WTC11 (cell line): ENCODE measurements around the gene SH2B3. TPM values are rescaled to one million over a fixed set of nuclear protein-coding genes. Genes with fewer than 3 reads are reported as not detected.

ENCODE experiments used
- ATAC-seq: fragments of 200-7000 bp; cut with Tn5 transposase; 2 replicates; pipeline ENCODE4 v1.10.0; 2021; ENCODE audit warnings: mild to moderate bottlenecking, moderate library complexity
- CTCF ChIA-PET: fragments of 300-600 bp; sonication (Branson Sonifier 250); formaldehyde crosslinking; loops from one replicate; lab custom pipeline; 2021; ENCODE audit warnings: antibody characterized with exemption; lab: Charles Lee
- POLR2A ChIA-PET: fragments of 350-600 bp; sonication (Branson Sonifier 250); formaldehyde crosslinking; loops from one replicate; lab custom pipeline; 2021; ENCODE audit warnings: antibody characterized with exemption; lab: Charles Lee
- DNase-seq: peaks from one replicate; pipeline ENCODE4 v3.0.0; 2021; ENCODE audit warnings: low spot score
- H3K27ac Mint-ChIP-seq: 2 replicates; pipeline ENCODE4 v1.8.0; 2021; ENCODE audit warnings: mixed read lengths
- H3K27me3 Mint-ChIP-seq: 2 replicates; pipeline ENCODE4 v1.8.0; 2021; ENCODE audit warnings: low read depth, mild to moderate bottlenecking, moderate library complexity, mixed read lengths
- H3K36me3 Mint-ChIP-seq: 2 replicates; pipeline ENCODE4 v1.8.0; 2021; ENCODE audit warnings: mixed read lengths
- H3K4me1 Mint-ChIP-seq: 2 replicates; pipeline ENCODE4 v1.8.0; 2022; ENCODE audit warnings: mixed read lengths
- H3K4me3 Mint-ChIP-seq: 2 replicates; pipeline ENCODE4 v1.8.0; 2021; ENCODE audit warnings: mild to moderate bottlenecking, moderate library complexity, mixed read lengths
- H3K9me3 Mint-ChIP-seq: 2 replicates; pipeline ENCODE4 v1.8.0; 2021; ENCODE audit warnings: mixed read lengths
- ETV6 ChIP-seq: sonication (generic); formaldehyde crosslinking; IDR thresholded peaks from 2 replicates; pipeline ENCODE4 v1.8.1; 2022; ENCODE audit warnings: mild to moderate bottlenecking, missing genetic modification reagents
- GABPB1 ChIP-seq: sonication (generic); formaldehyde crosslinking; IDR thresholded peaks from 2 replicates; pipeline ENCODE4 v1.8.1; 2023; ENCODE audit warnings: mild to moderate bottlenecking, missing genetic modification reagents
- IRF1 ChIP-seq: sonication (generic); formaldehyde crosslinking; IDR thresholded peaks from 2 replicates; pipeline ENCODE4 v1.8.0; 2023; ENCODE audit warnings: missing genetic modification reagents
- JAZF1 ChIP-seq: fragments of 250-450 bp; sonication (Bioruptor Pico); IDR thresholded peaks from 2 replicates; pipeline ENCODE4 v1.9.0; 2021; ENCODE audit warnings: moderate library complexity, mild to moderate bottlenecking, inconsistent platforms
- MAX ChIP-seq: sonication (generic); formaldehyde crosslinking; IDR thresholded peaks from 2 replicates; pipeline ENCODE4 v1.8.0; 2022; ENCODE audit warnings: mild to moderate bottlenecking, missing genetic modification reagents
- NR2C2 ChIP-seq: sonication (generic); formaldehyde crosslinking; IDR thresholded peaks from 2 replicates; pipeline ENCODE4 v1.8.0; 2022; ENCODE audit warnings: mild to moderate bottlenecking, missing genetic modification reagents
- OVOL2 ChIP-seq: fragments of 250-450 bp; sonication (Bioruptor Pico); IDR thresholded peaks from 2 replicates; pipeline ENCODE4 v1.9.0; 2021; ENCODE audit warnings: mild to moderate bottlenecking, borderline replicate concordance
- SP1 ChIP-seq: sonication (generic); formaldehyde crosslinking; conservative IDR thresholded peaks from 2 replicates; pipeline ENCODE4 v1.8.1; 2022; ENCODE audit warnings: missing genetic modification reagents
- TEAD1 ChIP-seq: sonication (generic); formaldehyde crosslinking; IDR thresholded peaks from 2 replicates; pipeline ENCODE4 v1.8.0; 2022; ENCODE audit warnings: mild to moderate bottlenecking, missing genetic modification reagents
- ZBTB43 ChIP-seq: sonication (generic); formaldehyde crosslinking; IDR thresholded peaks from 2 replicates; pipeline ENCODE4 v1.8.1; 2023; ENCODE audit warnings: mild to moderate bottlenecking, missing genetic modification reagents
- ZMAT4 ChIP-seq: fragments of 250-450 bp; sonication (Bioruptor Pico); IDR thresholded peaks from 2 replicates; pipeline ENCODE4 v1.9.0; 2021; ENCODE audit warnings: mild to moderate bottlenecking
- total RNA-seq: library from RNA; stranded (reverse); gene quantifications from 3 replicates; pipeline ENCODE4 v1.2.3, GENCODE V29; 2021
- TF ChIP-seq, protein P1 (sequence below): sonication (generic); formaldehyde crosslinking; IDR thresholded peaks from 2 replicates; pipeline ENCODE4 v1.8.1; 2023; ENCODE audit warnings: mild to moderate bottlenecking, missing genetic modification reagents, borderline replicate concordance
- TF ChIP-seq, protein P2 (sequence below): sonication (generic); formaldehyde crosslinking; IDR thresholded peaks from 2 replicates; pipeline ENCODE4 v1.8.0; 2022; ENCODE audit warnings: mild to moderate bottlenecking, missing genetic modification reagents
- TF ChIP-seq, protein P3 (sequence below): sonication (generic); formaldehyde crosslinking; IDR thresholded peaks from 2 replicates; pipeline ENCODE4 v1.8.0; 2023; ENCODE audit warnings: mild to moderate bottlenecking, missing genetic modification reagents
- TF ChIP-seq, protein P4 (sequence below): sonication (generic); formaldehyde crosslinking; IDR thresholded peaks from 2 replicates; pipeline ENCODE4 v1.8.1; 2023; ENCODE audit warnings: mild to moderate bottlenecking, moderate library complexity, missing genetic modification reagents

The SH2B3 gene
- total RNA-seq, 1 experiment from 2014 or later: 31.8 TPM

DNA sequence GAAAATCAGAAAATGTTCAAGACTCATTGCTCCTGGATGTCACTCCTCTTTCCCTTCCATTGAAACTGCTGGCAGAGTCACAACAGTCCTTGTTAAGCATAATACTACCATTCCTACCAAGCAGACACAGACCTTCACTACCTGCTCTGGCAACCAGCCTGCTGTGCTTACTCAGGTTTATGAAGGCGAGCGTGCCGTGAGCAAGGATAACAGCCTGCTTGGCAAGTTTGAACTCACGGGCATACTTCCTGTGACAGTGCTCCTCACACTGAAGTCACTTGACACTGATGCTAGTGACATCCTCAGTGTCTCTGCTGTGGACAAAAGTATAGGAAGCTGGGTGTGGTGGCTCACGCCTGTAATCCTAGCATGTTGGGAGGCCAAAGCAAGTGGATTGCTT is 21.1 kb upstream of the SH2B3 start:
- Mint-ChIP-seq H3K36me3 (no peaks in the 10 kb centered on the region), H3K4me1 (no peaks in the 10 kb centered on the region), H3K27me3 (peaks cover 3% of the 10 kb centered on the region; the same call in 1 of the 2 replicates), H3K4me3 (no peak overlapping the region), H3K27ac (no peak overlapping the region), H3K9me3 (no peaks in the 10 kb centered on the region)
- no peak for DNase-seq
- POLR2A ChIA-PET: no interaction called here
- ATAC-seq: no peak
- CTCF ChIA-PET: interaction anchor here (1.7 to 3.8 kb wide), 2 partner anchors 12 to 67 kb away, joined by 4 to 28 read pairs; no protein-coding TSS in a partner anchor
- TF ChIP-seq IRF1 (CRISPR knock-in tag): no peak
- no peak for TF ChIP-seq TEAD1
- TF ChIP-seq, protein P1, sequence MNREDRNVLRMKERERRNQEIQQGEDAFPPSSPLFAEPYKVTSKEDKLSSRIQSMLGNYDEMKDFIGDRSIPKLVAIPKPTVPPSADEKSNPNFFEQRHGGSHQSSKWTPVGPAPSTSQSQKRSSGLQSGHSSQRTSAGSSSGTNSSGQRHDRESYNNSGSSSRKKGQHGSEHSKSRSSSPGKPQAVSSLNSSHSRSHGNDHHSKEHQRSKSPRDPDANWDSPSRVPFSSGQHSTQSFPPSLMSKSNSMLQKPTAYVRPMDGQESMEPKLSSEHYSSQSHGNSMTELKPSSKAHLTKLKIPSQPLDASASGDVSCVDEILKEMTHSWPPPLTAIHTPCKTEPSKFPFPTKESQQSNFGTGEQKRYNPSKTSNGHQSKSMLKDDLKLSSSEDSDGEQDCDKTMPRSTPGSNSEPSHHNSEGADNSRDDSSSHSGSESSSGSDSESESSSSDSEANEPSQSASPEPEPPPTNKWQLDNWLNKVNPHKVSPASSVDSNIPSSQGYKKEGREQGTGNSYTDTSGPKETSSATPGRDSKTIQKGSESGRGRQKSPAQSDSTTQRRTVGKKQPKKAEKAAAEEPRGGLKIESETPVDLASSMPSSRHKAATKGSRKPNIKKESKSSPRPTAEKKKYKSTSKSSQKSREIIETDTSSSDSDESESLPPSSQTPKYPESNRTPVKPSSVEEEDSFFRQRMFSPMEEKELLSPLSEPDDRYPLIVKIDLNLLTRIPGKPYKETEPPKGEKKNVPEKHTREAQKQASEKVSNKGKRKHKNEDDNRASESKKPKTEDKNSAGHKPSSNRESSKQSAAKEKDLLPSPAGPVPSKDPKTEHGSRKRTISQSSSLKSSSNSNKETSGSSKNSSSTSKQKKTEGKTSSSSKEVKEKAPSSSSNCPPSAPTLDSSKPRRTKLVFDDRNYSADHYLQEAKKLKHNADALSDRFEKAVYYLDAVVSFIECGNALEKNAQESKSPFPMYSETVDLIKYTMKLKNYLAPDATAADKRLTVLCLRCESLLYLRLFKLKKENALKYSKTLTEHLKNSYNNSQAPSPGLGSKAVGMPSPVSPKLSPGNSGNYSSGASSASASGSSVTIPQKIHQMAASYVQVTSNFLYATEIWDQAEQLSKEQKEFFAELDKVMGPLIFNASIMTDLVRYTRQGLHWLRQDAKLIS (CRISPR knock-in tag): no peak
- no peak for TF ChIP-seq OVOL2 (CRISPR knock-in tag)
- TF ChIP-seq SP1 (CRISPR knock-in tag): no peak
- no peak for TF ChIP-seq JAZF1 (CRISPR knock-in tag)
- TF ChIP-seq ZBTB43: no peak
- TF ChIP-seq MAX: no peak
- no peak for TF ChIP-seq NR2C2
- no peak for TF ChIP-seq GABPB1 (CRISPR knock-in tag)

GRCh38 chr12:111386885-111387284 is 18.8 kb upstream of the SH2B3 start:
- Mint-ChIP-seq H3K4me1 (no peaks in the 10 kb centered on the region), H3K27me3 (peaks cover 2% of the 10 kb centered on the region; the same call in 1 of the 2 replicates), H3K9me3 (no peaks in the 10 kb centered on the region), H3K36me3 (no peaks in the 10 kb centered on the region), H3K4me3 (no peak overlapping the region), H3K27ac (no peak overlapping the region)
- ChIA-PET POLR2A (interaction anchor here (0.7 kb wide), 1 partner anchor 51 kb away, joined by 4 read pairs; no protein-coding TSS in a partner anchor), CTCF (interaction anchor here (3.8 kb wide), 1 partner anchor 10 kb away, joined by 28 read pairs; no protein-coding TSS in a partner anchor)
- no peak for ATAC-seq
- no peak for TF ChIP-seq ZMAT4
- no peak for TF ChIP-seq OVOL2 (CRISPR knock-in tag)
- TF ChIP-seq, protein P2, sequence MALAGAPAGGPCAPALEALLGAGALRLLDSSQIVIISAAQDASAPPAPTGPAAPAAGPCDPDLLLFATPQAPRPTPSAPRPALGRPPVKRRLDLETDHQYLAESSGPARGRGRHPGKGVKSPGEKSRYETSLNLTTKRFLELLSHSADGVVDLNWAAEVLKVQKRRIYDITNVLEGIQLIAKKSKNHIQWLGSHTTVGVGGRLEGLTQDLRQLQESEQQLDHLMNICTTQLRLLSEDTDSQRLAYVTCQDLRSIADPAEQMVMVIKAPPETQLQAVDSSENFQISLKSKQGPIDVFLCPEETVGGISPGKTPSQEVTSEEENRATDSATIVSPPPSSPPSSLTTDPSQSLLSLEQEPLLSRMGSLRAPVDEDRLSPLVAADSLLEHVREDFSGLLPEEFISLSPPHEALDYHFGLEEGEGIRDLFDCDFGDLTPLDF (CRISPR knock-in tag): no peak
- TF ChIP-seq, protein P3, sequence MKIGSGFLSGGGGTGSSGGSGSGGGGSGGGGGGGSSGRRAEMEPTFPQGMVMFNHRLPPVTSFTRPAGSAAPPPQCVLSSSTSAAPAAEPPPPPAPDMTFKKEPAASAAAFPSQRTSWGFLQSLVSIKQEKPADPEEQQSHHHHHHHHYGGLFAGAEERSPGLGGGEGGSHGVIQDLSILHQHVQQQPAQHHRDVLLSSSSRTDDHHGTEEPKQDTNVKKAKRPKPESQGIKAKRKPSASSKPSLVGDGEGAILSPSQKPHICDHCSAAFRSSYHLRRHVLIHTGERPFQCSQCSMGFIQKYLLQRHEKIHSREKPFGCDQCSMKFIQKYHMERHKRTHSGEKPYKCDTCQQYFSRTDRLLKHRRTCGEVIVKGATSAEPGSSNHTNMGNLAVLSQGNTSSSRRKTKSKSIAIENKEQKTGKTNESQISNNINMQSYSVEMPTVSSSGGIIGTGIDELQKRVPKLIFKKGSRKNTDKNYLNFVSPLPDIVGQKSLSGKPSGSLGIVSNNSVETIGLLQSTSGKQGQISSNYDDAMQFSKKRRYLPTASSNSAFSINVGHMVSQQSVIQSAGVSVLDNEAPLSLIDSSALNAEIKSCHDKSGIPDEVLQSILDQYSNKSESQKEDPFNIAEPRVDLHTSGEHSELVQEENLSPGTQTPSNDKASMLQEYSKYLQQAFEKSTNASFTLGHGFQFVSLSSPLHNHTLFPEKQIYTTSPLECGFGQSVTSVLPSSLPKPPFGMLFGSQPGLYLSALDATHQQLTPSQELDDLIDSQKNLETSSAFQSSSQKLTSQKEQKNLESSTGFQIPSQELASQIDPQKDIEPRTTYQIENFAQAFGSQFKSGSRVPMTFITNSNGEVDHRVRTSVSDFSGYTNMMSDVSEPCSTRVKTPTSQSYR (CRISPR knock-in tag): no peak
- TF ChIP-seq ETV6: no peak
- no peak for TF ChIP-seq TEAD1
- TF ChIP-seq, protein P4, sequence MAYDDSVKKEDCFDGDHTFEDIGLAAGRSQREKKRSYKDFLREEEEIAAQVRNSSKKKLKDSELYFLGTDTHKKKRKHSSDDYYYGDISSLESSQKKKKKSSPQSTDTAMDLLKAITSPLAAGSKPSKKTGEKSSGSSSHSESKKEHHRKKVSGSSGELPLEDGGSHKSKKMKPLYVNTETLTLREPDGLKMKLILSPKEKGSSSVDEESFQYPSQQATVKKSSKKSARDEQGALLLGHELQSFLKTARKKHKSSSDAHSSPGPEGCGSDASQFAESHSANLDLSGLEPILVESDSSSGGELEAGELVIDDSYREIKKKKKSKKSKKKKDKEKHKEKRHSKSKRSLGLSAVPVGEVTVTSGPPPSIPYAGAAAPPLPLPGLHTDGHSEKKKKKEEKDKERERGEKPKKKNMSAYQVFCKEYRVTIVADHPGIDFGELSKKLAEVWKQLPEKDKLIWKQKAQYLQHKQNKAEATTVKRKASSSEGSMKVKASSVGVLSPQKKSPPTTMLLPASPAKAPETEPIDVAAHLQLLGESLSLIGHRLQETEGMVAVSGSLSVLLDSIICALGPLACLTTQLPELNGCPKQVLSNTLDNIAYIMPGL (CRISPR knock-in tag): no peak
- DNase-seq: no peak
